Measurements from ENCODE around the gene THEM5.
"Not testable (repeated sequence)": the region's sequence is repeated elsewhere in the genome, so short reads cannot be mapped to it uniquely, and the experiment has no call there.

Gene THEM5

DNA sequence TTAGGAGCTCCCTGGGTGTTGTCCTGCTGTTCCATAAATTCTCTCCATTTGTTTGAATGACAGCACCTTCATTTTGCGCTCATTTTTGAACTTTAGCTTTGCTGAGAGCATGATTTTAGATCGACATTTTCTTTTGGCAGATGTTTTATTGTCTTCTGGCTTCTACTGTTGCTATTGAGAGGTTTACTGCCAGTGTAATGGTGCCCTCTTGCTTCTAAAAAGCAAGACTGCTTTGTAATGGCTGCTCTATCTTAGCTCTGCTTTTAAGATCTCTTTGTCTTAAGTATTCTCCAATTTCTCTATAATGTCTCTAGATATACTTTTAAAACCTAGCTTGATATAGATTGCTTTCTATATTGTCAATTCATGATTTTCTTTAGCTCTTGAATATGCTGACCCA lies 28.0 kb upstream of the THEM5 start:
- DNase-seq (ENCODE audit: low read depth): peak; percentile 52
- TF ChIP-seq CTCF (IDR thresholded peaks at IDR 0.05; ENCODE audit: insufficient read depth, low read depth, low read length, missing control alignments): peak; percentile 57
- H3K4me3 ChIP-seq (ENCODE audit: low read length): no peak overlapping the region

GRCh38 chr1:151875419-151876097 lies 22.0 kb upstream of the THEM5 start:
- DNase-seq (ENCODE audit: low read depth): no peak
- TF ChIP-seq CTCF (IDR thresholded peaks at IDR 0.05; ENCODE audit: insufficient read depth, low read depth, low read length, missing control alignments): no peak
- H3K4me3 ChIP-seq (ENCODE audit: low read length): no peak overlapping the region

DNA sequence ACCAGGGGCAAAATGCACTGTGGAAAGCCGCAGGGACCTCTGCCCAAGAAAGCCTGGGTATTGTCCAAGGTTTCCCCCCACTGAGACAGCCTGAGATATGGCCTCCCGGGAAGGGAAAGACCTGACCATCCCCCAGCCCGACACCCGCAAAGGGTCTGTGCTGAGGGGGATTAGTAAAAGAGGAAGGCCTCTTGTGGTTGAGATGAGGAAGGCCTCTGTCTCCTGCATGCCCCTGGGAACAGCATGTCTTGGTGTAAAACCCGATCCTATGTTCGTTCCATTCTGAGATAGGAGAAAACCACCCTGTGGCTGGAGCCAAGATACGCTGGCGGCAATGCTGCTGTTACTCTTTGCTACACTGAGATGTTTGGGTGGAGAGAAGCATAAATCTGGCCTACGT lies 19.3 kb upstream of the THEM5 start:
- DNase-seq (ENCODE audit: low read depth); H3K4me3 ChIP-seq (ENCODE audit: low read length): not testable (repeated sequence)

- H3K4me3 ChIP-seq (ENCODE audit: low read length): no peak overlapping the region
- no peak for DNase-seq (ENCODE audit: low read depth)
- no peak for TF ChIP-seq CTCF (IDR thresholded peaks at IDR 0.05; ENCODE audit: insufficient read depth, low read depth, low read length, missing control alignments)
Measured at GRCh38 chr1:151871284-151872030, 17.9 kb upstream of the THEM5 start.

- no peak overlapping the region for H3K4me3 ChIP-seq (ENCODE audit: low read length)
- TF ChIP-seq CTCF (IDR thresholded peaks at IDR 0.05; ENCODE audit: insufficient read depth, low read depth, low read length, missing control alignments): no peak
- no peak for DNase-seq (ENCODE audit: low read depth)
Measured at GRCh38 chr1:151868486-151868885, 15.0 kb upstream of the THEM5 start.

DNA sequence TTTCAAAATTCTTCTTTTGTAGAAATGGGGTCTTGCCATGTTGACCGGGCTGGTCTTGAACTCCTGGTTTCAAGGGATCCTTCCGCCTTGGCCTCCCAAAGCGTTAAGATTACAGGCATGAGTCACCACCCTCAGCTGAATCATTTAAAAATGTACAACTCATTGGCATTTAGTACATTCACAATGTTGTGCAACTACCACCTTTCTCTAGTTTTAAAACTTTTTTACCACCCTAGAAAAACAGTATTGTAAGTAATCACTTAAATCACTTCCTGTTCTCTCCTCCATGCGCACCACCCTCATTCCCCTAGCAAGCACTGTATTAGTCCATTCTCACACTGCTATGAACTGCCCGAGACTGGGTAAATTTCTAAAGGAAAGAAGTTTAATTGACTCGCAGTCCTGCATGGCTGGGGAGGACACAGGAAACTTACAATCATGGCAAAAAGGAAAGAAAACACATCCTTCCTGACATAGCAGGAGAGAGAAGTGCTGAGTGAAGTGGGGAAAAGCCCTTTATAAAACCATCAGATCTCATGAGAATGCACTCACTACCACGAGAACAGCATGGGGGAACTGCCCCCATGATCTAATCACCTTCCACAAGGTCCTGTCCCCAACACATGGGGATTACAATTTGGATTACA lies 14.4 kb upstream of the THEM5 start:
- peak; percentile 89 for DNase-seq (ENCODE audit: low read depth)
- H3K4me3 ChIP-seq (ENCODE audit: low read length): no peak overlapping the region
- TF ChIP-seq CTCF (IDR thresholded peaks at IDR 0.05; ENCODE audit: insufficient read depth, low read depth, low read length, missing control alignments): no peak

- no peak overlapping the region for H3K4me3 ChIP-seq (ENCODE audit: low read length)
- TF ChIP-seq CTCF (IDR thresholded peaks at IDR 0.05; ENCODE audit: insufficient read depth, low read depth, low read length, missing control alignments): no peak
- DNase-seq (ENCODE audit: low read depth): no peak
Measured at GRCh38 chr1:151867321-151867720, 13.8 kb upstream of the THEM5 start.

Measured in epithelial cell of esophagus (primary cell).